H9 (cell line): ENCODE measurements around the gene CPXM2. TPM values are rescaled to one million over a fixed set of nuclear protein-coding genes. Genes with fewer than 3 reads are reported as not detected.

Experiments
- DNase-seq: peaks from one replicate; pipeline ENCODE4 v3.0.0-alpha.2; 2017
- H2AFZ ChIP-seq: one replicate; pipeline ENCODE4 v1.6.1; 2013; ENCODE audit warnings: mild to moderate bottlenecking, low read length, control low read depth, moderate library complexity
- H2AK5ac ChIP-seq: 2 replicates; pipeline ENCODE4 v1.6.1; 2013; ENCODE audit warnings: low read length, control low read depth, mixed read lengths; ENCODE audit not compliant: insufficient read length
- H2BK120ac ChIP-seq: one replicate; pipeline ENCODE4 v1.6.1; 2013; ENCODE audit warnings: low read depth, mild to moderate bottlenecking, low read length, control low read depth, inconsistent platforms; ENCODE audit not compliant: poor library complexity, severe bottlenecking
- H2BK12ac ChIP-seq: 2 replicates; pipeline ENCODE4 v1.6.1; 2013; ENCODE audit warnings: low read length, control low read depth, mixed read lengths, low read depth; ENCODE audit not compliant: insufficient read length
- H2BK15ac ChIP-seq: 2 replicates; pipeline ENCODE4 v1.6.1; 2013; ENCODE audit warnings: low read depth, low read length, control low read depth
- H2BK20ac ChIP-seq: one replicate; pipeline ENCODE4 v1.6.1; 2013; ENCODE audit warnings: low read depth, mild to moderate bottlenecking, low read length, control low read depth, inconsistent platforms; ENCODE audit not compliant: poor library complexity, severe bottlenecking
- H2BK5ac ChIP-seq: 2 replicates; pipeline ENCODE4 v1.6.1; 2013; ENCODE audit warnings: low read length, control low read depth, mixed read lengths; ENCODE audit not compliant: insufficient read length
- H3K14ac ChIP-seq: 2 replicates; pipeline ENCODE4 v1.6.1; 2013; ENCODE audit warnings: low read length, control low read depth; ENCODE audit not compliant: insufficient read depth
- H3K18ac ChIP-seq: 2 replicates; pipeline ENCODE4 v1.6.1; 2013; ENCODE audit warnings: low read depth, mild to moderate bottlenecking, mixed read lengths, low read length, control low read depth; ENCODE audit not compliant: insufficient read length
- H3K23ac ChIP-seq: 2 replicates; pipeline ENCODE4 v1.6.1; 2013; ENCODE audit warnings: low read length, control low read depth, mixed read lengths, low read depth; ENCODE audit not compliant: insufficient read length
- H3K23me2 ChIP-seq: 2 replicates; pipeline ENCODE4 v1.6.1; 2013; ENCODE audit warnings: low read depth, mild to moderate bottlenecking, mixed read lengths, low read length, control low read depth; ENCODE audit not compliant: insufficient read length, poor library complexity, severe bottlenecking
- H3K27ac ChIP-seq: 2 replicates; pipeline ENCODE4 v1.5.1; 2013; ENCODE audit warnings: low read length, control low read depth, mixed read lengths, low read depth; ENCODE audit not compliant: insufficient read length
- H3K27me3 ChIP-seq: 2 replicates; pipeline ENCODE4 v1.6.1; 2013; ENCODE audit warnings: low read length, control low read depth, inconsistent platforms; ENCODE audit not compliant: insufficient read depth
- H3K4ac ChIP-seq: 2 replicates; pipeline ENCODE4 v1.6.1; 2013; ENCODE audit warnings: low read depth, mild to moderate bottlenecking, control low read depth, inconsistent platforms, low read length, moderate library complexity
- H3K4me1 ChIP-seq: 2 replicates; pipeline ENCODE4 v1.6.1; 2013; ENCODE audit warnings: low read length, control low read depth, inconsistent platforms; ENCODE audit not compliant: insufficient read depth
- H3K4me2 ChIP-seq: 2 replicates; pipeline ENCODE4 v1.6.1; 2013; ENCODE audit warnings: low read length, control low read depth, mixed read lengths; ENCODE audit not compliant: insufficient read length, insufficient read depth
- H3K56ac ChIP-seq: 2 replicates; pipeline ENCODE4 v1.6.1; 2013; ENCODE audit warnings: low read depth, mild to moderate bottlenecking, mixed read lengths, low read length, control low read depth; ENCODE audit not compliant: insufficient read length
- H3K79me1 ChIP-seq: 2 replicates; pipeline ENCODE4 v1.6.1; 2013; ENCODE audit warnings: low read depth, mild to moderate bottlenecking, moderate library complexity, low read length, control low read depth, inconsistent platforms; ENCODE audit not compliant: insufficient read depth, poor library complexity, severe bottlenecking
- H3K79me2 ChIP-seq: 2 replicates; pipeline ENCODE4 v1.6.1; 2013; ENCODE audit warnings: low read length, control low read depth, inconsistent platforms; ENCODE audit not compliant: insufficient read depth
- H3K9ac ChIP-seq: 2 replicates; pipeline ENCODE4 v1.6.1; 2013; ENCODE audit warnings: low read length, control low read depth, mixed read lengths; ENCODE audit not compliant: insufficient read length; ENCODE audit errors: extremely low read depth
- H3K9me3 ChIP-seq: one replicate; pipeline ENCODE4 v1.6.1; 2013; ENCODE audit warnings: low read depth, low read length, inconsistent platforms; ENCODE audit not compliant: control insufficient read depth
- H3T11ph ChIP-seq: one replicate; pipeline ENCODE4 v1.6.1; 2013; ENCODE audit warnings: mild to moderate bottlenecking, low read length, control low read depth, inconsistent platforms
- H4K20me1 ChIP-seq: one replicate; pipeline ENCODE4 v1.6.1; 2013; ENCODE audit not compliant: control insufficient read depth, insufficient read length, insufficient read depth
- H4K5ac ChIP-seq: 2 replicates; pipeline ENCODE4 v1.6.1; 2013; ENCODE audit warnings: low read depth, mild to moderate bottlenecking, mixed read lengths, low read length, control low read depth; ENCODE audit not compliant: insufficient read length
- H4K8ac ChIP-seq: replicated peaks from 2 replicates; pipeline ENCODE4 v1.6.1; 2013; ENCODE audit warnings: low read length, control low read depth, mixed read lengths, low read depth; ENCODE audit not compliant: insufficient read length
- H4K91ac ChIP-seq: 2 replicates; pipeline ENCODE4 v1.6.1; 2013; ENCODE audit warnings: low read depth, mild to moderate bottlenecking, moderate library complexity, mixed read lengths, low read length, control low read depth; ENCODE audit not compliant: insufficient read length
- H3K27ac Mint-ChIP-seq, 3 experiments: 2 replicates in 2 of 3; 3 replicates in 1 of 3; pipeline ENCODE4 v1.8.0; 2020 to 2021; ENCODE audit warnings: mixed read lengths in 3 of 3, mild to moderate bottlenecking in 1 of 3, moderate library complexity in 1 of 3
- H3K27me3 Mint-ChIP-seq: 2 replicates; pipeline ENCODE4 v1.8.0; 2021; ENCODE audit warnings: low read depth, mild to moderate bottlenecking, moderate library complexity, mixed read lengths
- H3K36me3 Mint-ChIP-seq, 3 experiments: 2 replicates in 2 of 3; 3 replicates in 1 of 3; pipeline ENCODE4 v1.8.0; 2020 to 2021; ENCODE audit warnings: low read depth in 3 of 3, mixed read lengths in 3 of 3; ENCODE audit not compliant: insufficient read depth in 1 of 3
- H3K4me1 Mint-ChIP-seq, 2 experiments: 2 replicates each; pipeline ENCODE4 v1.8.0; 2020; ENCODE audit warnings: mixed read lengths in 2 of 2
- H3K4me3 Mint-ChIP-seq, 2 experiments: 2 replicates in 1 of 2; 3 replicates in 1 of 2; pipeline ENCODE4 v1.8.0; 2020 to 2021; ENCODE audit warnings: mild to moderate bottlenecking in 2 of 2, mixed read lengths in 2 of 2, moderate library complexity in 1 of 2
- H3K9me3 Mint-ChIP-seq, 2 experiments: 2 replicates in 1 of 2; 3 replicates in 1 of 2; pipeline ENCODE4 v1.8.0; 2020; ENCODE audit warnings: mild to moderate bottlenecking in 2 of 2, mixed read lengths in 2 of 2, moderate library complexity in 1 of 2
- WGBS: extraction: QIAGEN DNeasy Blood & Tissue Kit; methylation state at CpG from one replicate; pipeline ENCODE4 v1.1.7; 2013; ENCODE audit warnings: missing lambda C conversion rate, low lambda C conversion rate, mixed read lengths; ENCODE audit not compliant: insufficient read length; ENCODE audit errors: extremely low coverage; 5-methylcytosine and 5-hydroxymethylcytosine counted together
- total RNA-seq: library from RNA; stranded (reverse); gene quantifications from 2 replicates; pipeline ENCODE4 v1.2.1, GENCODE V29; 2021
- TF ChIP-seq, protein P1 (sequence below): fragments of 200-600 bp; sonication (generic); conservative IDR thresholded peaks from 3 replicates; pipeline ENCODE4 v1.8.0; 2021; ENCODE audit warnings: antibody characterized with exemption, mild to moderate bottlenecking

CPXM2 gene
- total RNA-seq, 1 experiment from 2014 or later: 1.7 TPM

- H3K27me3 ChIP-seq: no peaks in the 10 kb centered on the region
- no peaks in the 10 kb centered on the region for H3K79me2 ChIP-seq
- H3K9me3 ChIP-seq: peaks cover 11% of the 10 kb centered on the region
- H3K4ac ChIP-seq: no peak overlapping the region
- no peak overlapping the region for H2AK5ac ChIP-seq
- H3K27me3 Mint-ChIP-seq: peaks cover 6% of the 10 kb centered on the region
- H4K20me1 ChIP-seq: no peaks in the 10 kb centered on the region
- no peak overlapping the region for H4K8ac ChIP-seq
- H3K4me2 ChIP-seq: no peak overlapping the region
- no peak overlapping the region for H3K27ac ChIP-seq
- H3K14ac ChIP-seq: no peak overlapping the region
- H2BK20ac ChIP-seq: no peak overlapping the region
- H4K91ac ChIP-seq: no peak overlapping the region
- peaks cover 10 to 20% (median 17%) of the 10 kb centered on the region in 3 experiments for H3K36me3 Mint-ChIP-seq
- H3K4me1 Mint-ChIP-seq: peaks cover 37 to 60% of the 10 kb centered on the region in 2 experiments
- H3K18ac ChIP-seq: no peak overlapping the region
- H3K4me1 ChIP-seq: peaks cover 9% of the 10 kb centered on the region; the same call in 1 of the 2 replicates
- no peak overlapping the region; a peak in 1 of 7 replicates for H3K27ac Mint-ChIP-seq
- peak overlapping the region; percentile 14 to 68; a peak in 2 of 5 replicates for H3K4me3 Mint-ChIP-seq
- no peak overlapping the region for H3K56ac ChIP-seq
- H3T11ph ChIP-seq: no peak overlapping the region
- no peaks in the 10 kb centered on the region for H3K23me2 ChIP-seq
- H3K79me1 ChIP-seq: no peaks in the 10 kb centered on the region
- no peak overlapping the region for H3K9ac ChIP-seq
- no peak overlapping the region for H2BK12ac ChIP-seq
- H4K5ac ChIP-seq: no peak overlapping the region
- no peak overlapping the region for H2BK15ac ChIP-seq
- H3K9me3 Mint-ChIP-seq: peaks cover 12 to 14% of the 10 kb centered on the region in 2 experiments; a peak in 4 of 5 replicates
- H3K23ac ChIP-seq: no peak overlapping the region
- WGBS: no CpG with 5 or more reads among the region's 2 CpGs
- no peak overlapping the region for H2BK5ac ChIP-seq
- no peak for DNase-seq
- no peak overlapping the region for H2AFZ ChIP-seq
- H2BK120ac ChIP-seq: no peak overlapping the region
- TF ChIP-seq, protein P1, sequence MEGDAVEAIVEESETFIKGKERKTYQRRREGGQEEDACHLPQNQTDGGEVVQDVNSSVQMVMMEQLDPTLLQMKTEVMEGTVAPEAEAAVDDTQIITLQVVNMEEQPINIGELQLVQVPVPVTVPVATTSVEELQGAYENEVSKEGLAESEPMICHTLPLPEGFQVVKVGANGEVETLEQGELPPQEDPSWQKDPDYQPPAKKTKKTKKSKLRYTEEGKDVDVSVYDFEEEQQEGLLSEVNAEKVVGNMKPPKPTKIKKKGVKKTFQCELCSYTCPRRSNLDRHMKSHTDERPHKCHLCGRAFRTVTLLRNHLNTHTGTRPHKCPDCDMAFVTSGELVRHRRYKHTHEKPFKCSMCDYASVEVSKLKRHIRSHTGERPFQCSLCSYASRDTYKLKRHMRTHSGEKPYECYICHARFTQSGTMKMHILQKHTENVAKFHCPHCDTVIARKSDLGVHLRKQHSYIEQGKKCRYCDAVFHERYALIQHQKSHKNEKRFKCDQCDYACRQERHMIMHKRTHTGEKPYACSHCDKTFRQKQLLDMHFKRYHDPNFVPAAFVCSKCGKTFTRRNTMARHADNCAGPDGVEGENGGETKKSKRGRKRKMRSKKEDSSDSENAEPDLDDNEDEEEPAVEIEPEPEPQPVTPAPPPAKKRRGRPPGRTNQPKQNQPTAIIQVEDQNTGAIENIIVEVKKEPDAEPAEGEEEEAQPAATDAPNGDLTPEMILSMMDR: no peak
These were observed 136.5 kb downstream of the CPXM2 start for GRCh38 chr10:123755061-123755460.
